Stimulated activated CD4-positive, alpha-beta T cell treated with anti-CD3 and anti-CD28 coated beads, Interleukin-12 subunit alpha, Interleukin-12 subunit beta, amount 100 ng/mL, for 48 hours (primary cell): Measurements from ENCODE around the gene VASH2.
"Not testable (repeated sequence)": the region's sequence is repeated elsewhere in the genome, so short reads cannot be mapped to it uniquely, and the experiment has no call there.

ENCODE experiments used
- DNase-seq, 3 donors: peaks; one replicate each; pipeline ENCODE4 v3.0.0-alpha.2; 2020; ENCODE audit warnings: low read depth in 2 of 3, low spot score in 1 of 3

The VASH2 gene

GRCh38 chr1:213020016-213020415 lies 69.7 kb downstream of the VASH2 start:
- DNase-seq, result no peak

GRCh38 chr1:213027024-213027423 lies 76.7 kb downstream of the VASH2 start:
- not testable (repeated sequence) for DNase-seq

- DNase-seq, result no peak
These were observed 82.3 kb downstream of the VASH2 start for GRCh38 chr1:213032651-213033050.

GRCh38 chr1:213034713-213035112 lies 84.4 kb downstream of the VASH2 start:
- no peak for DNase-seq

- DNase-seq, result no peak
These were observed 85.2 kb downstream of the VASH2 start for GRCh38 chr1:213035573-213035972.
